Left lung (tissue), 10 donors: ENCODE data around the gene GALNT5. TPM values are rescaled to one million over a fixed set of nuclear protein-coding genes. Genes with fewer than 3 reads are reported as not detected.
"Not testable (repeated sequence)": the region's sequence is repeated elsewhere in the genome, so short reads cannot be mapped to it uniquely, and the experiment has no call there.

Experiments used
- ATAC-seq: fragments of 200-7000 bp; cut with Tn5 transposase; one replicate; pipeline ENCODE4 v1.9.1; 2020; ENCODE audit warnings: moderate library complexity
- DNase-seq, 4 donors: peaks; one replicate each; pipeline ENCODE4 v3.0.0-alpha.2; 2013 to 2020
- H3K27ac ChIP-seq, 2 donors: fragments of 200-600 bp; sonication (generic) in 1 of 2; one replicate each; pipeline versions ENCODE4 v1.5.0 to v1.8.0; 2020 to 2021
- H3K27me3 ChIP-seq, 2 donors: fragments of 200-600 bp; sonication (generic) in 1 of 2; one replicate each; pipeline versions ENCODE4 v1.5.0 to v1.8.0; 2020 to 2021
- H3K36me3 ChIP-seq, 2 donors: fragments of 200-600 bp; sonication (generic) in 1 of 2; one replicate each; pipeline versions ENCODE4 v1.5.0 to v1.8.0; 2020 to 2021
- H3K4me1 ChIP-seq, 2 donors: fragments of 200-600 bp; one replicate each; pipeline ENCODE4 v1.8.0; 2021
- H3K4me3 ChIP-seq, 2 donors: fragments of 200-600 bp; sonication (generic) in 1 of 2; one replicate each; pipeline versions ENCODE4 v1.5.0 to v1.8.0; 2020 to 2021; ENCODE audit warnings: mild to moderate bottlenecking in 1 of 2
- H3K9me3 ChIP-seq, 2 donors: fragments of 200-600 bp; sonication (generic) in 1 of 2; one replicate each; pipeline versions ENCODE4 v1.5.0 to v1.8.0; 2020 to 2021
- CTCF ChIP-seq, 2 donors: fragments of 200-600 bp; sonication (generic) in 1 of 2; IDR thresholded peaks; one replicate each; pipeline versions ENCODE4 v1.5.0 to v1.8.0; 2021; ENCODE audit warnings: antibody characterized with exemption in 2 of 2
- intact Hi-C, 2 donors: fragments of 100-400 bp; cut with DNase I; formaldehyde crosslinking; loops; one replicate each; pipeline versions ENCODE4 v1.11.2 to v1.14.2; 2022
- polyA plus RNA-seq, 6 donors: library from polyadenylated mRNA; unstranded; fragments of 120-200 nt; gene quantifications; one replicate each; pipeline ENCODE4 v1.2.1, GENCODE V29; 2013; ENCODE audit not compliant: insufficient read length in 6 of 6
- total RNA-seq, 2 donors: library from RNA; stranded (reverse); fragmentation: NEBNext Ultra II Directional; extraction: Animal tissue kit (Norgen Biotek cat#: 25700); gene quantifications; one replicate each; pipeline ENCODE4 v1.2.1, GENCODE V29; 2021
- donor health status: DM: no; HTN: yes; CAD: no.
- donor health status: DM: no; HTN: no; CAD: no.

GALNT5 gene
- total and polyA plus RNA-seq, 8 donors: 6.1 to 59.4 (median 7.1) TPM

- no peaks in the 10 kb centered on the region for H3K4me1 ChIP-seq
- H3K27me3 ChIP-seq: no peaks in the 10 kb centered on the region
- DNase-seq (no peak), ATAC-seq (no peak)
- intact Hi-C loops: no loop called here
- H3K9me3 ChIP-seq: no peaks in the 10 kb centered on the region
- no peak overlapping the region for H3K4me3 ChIP-seq
- no peaks in the 10 kb centered on the region for H3K36me3 ChIP-seq
- H3K27ac ChIP-seq: no peak overlapping the region
- no peak for TF ChIP-seq CTCF (IDR thresholded peaks at IDR 0.05)
Observed at GRCh38 chr2:157269060-157269459, 11.6 kb downstream of the GALNT5 start.

- no peaks in the 10 kb centered on the region for H3K4me1 ChIP-seq
- ATAC-seq (no peak), DNase-seq (no peak)
- no peaks in the 10 kb centered on the region for H3K27me3 ChIP-seq
- intact Hi-C loops: no loop called here
- H3K36me3 ChIP-seq: no peaks in the 10 kb centered on the region
- H3K9me3 ChIP-seq: no peaks in the 10 kb centered on the region
- H3K4me3 ChIP-seq: no peak overlapping the region
- H3K27ac ChIP-seq: no peak overlapping the region
- TF ChIP-seq CTCF (IDR thresholded peaks at IDR 0.05): no peak
Observed at GRCh38 chr2:157269922-157270321, 12.4 kb downstream of the GALNT5 start.

- DNase-seq: no peak
- TF ChIP-seq CTCF (IDR thresholded peaks at IDR 0.05): no peak
- H3K36me3 ChIP-seq: no peaks in the 10 kb centered on the region
- no peak overlapping the region for H3K27ac ChIP-seq
- H3K4me1 ChIP-seq: no peaks in the 10 kb centered on the region
- intact Hi-C loops: no loop called here
- no peak overlapping the region for H3K4me3 ChIP-seq
- H3K27me3 ChIP-seq: no peaks in the 10 kb centered on the region
- ATAC-seq: no peak
- H3K9me3 ChIP-seq: no peaks in the 10 kb centered on the region
Observed at GRCh38 chr2:157271590-157272203, 14.2 kb downstream of the GALNT5 start.

- H3K27ac ChIP-seq, H3K4me1 ChIP-seq, H3K36me3 ChIP-seq, intact Hi-C loops, H3K4me3 ChIP-seq, H3K9me3 ChIP-seq, ATAC-seq, H3K27me3 ChIP-seq: not testable (repeated sequence)
- peak in 1 of 4 donors; percentile 61 for DNase-seq
Observed at GRCh38 chr2:157279311-157279710, 21.8 kb downstream of the GALNT5 start.

GRCh38 chr2:157281316-157281715 lies 23.8 kb downstream of the GALNT5 start:
- Histone ChIP-seq H3K27ac (no peak overlapping the region), H3K9me3 (peaks cover 0 to 4% of the 10 kb centered on the region in 2 donors), H3K27me3 (no peaks in the 10 kb centered on the region), H3K36me3 (no peaks in the 10 kb centered on the region), H3K4me1 (no peaks in the 10 kb centered on the region), H3K4me3 (no peak overlapping the region)
- intact Hi-C loops: no loop called here
- ATAC-seq (no peak), DNase-seq (no peak)
- TF ChIP-seq CTCF (IDR thresholded peaks at IDR 0.05): no peak

- H3K27ac ChIP-seq: no peak overlapping the region
- H3K4me3 ChIP-seq: no peak overlapping the region
- no peak for TF ChIP-seq CTCF (IDR thresholded peaks at IDR 0.05)
- no peaks in the 10 kb centered on the region for H3K36me3 ChIP-seq
- DNase-seq: no peak
- peaks cover 0 to 4% of the 10 kb centered on the region in 2 donors for H3K9me3 ChIP-seq
- intact Hi-C loops: no loop called here
- no peaks in the 10 kb centered on the region for H3K4me1 ChIP-seq
- H3K27me3 ChIP-seq: no peaks in the 10 kb centered on the region
- no peak for ATAC-seq
Observed at GRCh38 chr2:157283468-157283867, 26.0 kb downstream of the GALNT5 start.
